Pancreas (tissue), 10 donors: ENCODE measurements around the gene RBM44. TPM values are rescaled to one million over a fixed set of nuclear protein-coding genes. Genes with fewer than 3 reads are reported as not detected.
A peak's percentile ranks its signal among the peaks of the same experiment; 100 is the strongest.
"Not testable (repeated sequence)": the region's sequence is repeated elsewhere in the genome, so short reads cannot be mapped to it uniquely, and the experiment has no call there.

ENCODE experiments used
- ATAC-seq, 4 donors: fragments of 200-7000 bp; cut with Tn5 transposase; one replicate each; pipeline versions ENCODE4 v1.8.0 to v1.9.1; 2020; ENCODE audit warnings: mild to moderate bottlenecking in 4 of 4, moderate library complexity in 4 of 4
- DNase-seq, 6 donors: peaks; one replicate each; pipeline ENCODE4 v3.0.0-alpha.2; 2020
- FAIRE-seq: peaks from 2 replicates; lab custom pipeline; 2012; peaks lifted over from hg19 to GRCh38; lab: Jason Lieb, UNC
- H3K27ac ChIP-seq, 4 donors: fragments of 200-600 bp; sonication (generic); 1 replicate in 3 of 4; 2 replicates in 1 of 4; pipeline versions ENCODE4 v1.5.0 to v1.8.0; 2020
- H3K27me3 ChIP-seq, 4 donors: fragments of 200-600 bp; one replicate each; pipeline ENCODE4 v1.8.0; 2021
- H3K36me3 ChIP-seq, 3 donors: fragments of 200-600 bp; sonication (generic) in 1 of 3; one replicate each; pipeline versions ENCODE4 v1.5.0 to v1.8.0; 2020 to 2021
- H3K4me1 ChIP-seq, 3 donors: fragments of 200-600 bp; one replicate each; pipeline ENCODE4 v1.8.0; 2021
- H3K4me3 ChIP-seq, 4 donors: fragments of 200-600 bp; sonication (generic) in 2 of 4; one replicate each; pipeline versions ENCODE4 v1.5.0 to v1.8.0; 2020 to 2021
- H3K9me3 ChIP-seq, 4 donors: fragments of 200-600 bp; one replicate each; pipeline ENCODE4 v1.8.0; 2021
- CTCF ChIP-seq, 4 donors: fragments of 200-600 bp; sonication (generic) in 3 of 4; IDR thresholded peaks; one replicate each; pipeline versions ENCODE4 v1.5.0 to v1.8.0; 2021; ENCODE audit warnings: antibody characterized with exemption in 4 of 4
- WGBS, 2 donors: extraction: QIAGEN DNeasy Blood & Tissue Kit; methylation state at CpG; one replicate each; pipeline ENCODE4 v1.1.7; 2013; 5-methylcytosine and 5-hydroxymethylcytosine counted together
- intact Hi-C, 3 donors: fragments of 100-400 bp; cut with DNase I; formaldehyde crosslinking; loops; one replicate each; pipeline versions ENCODE4 v1.11.1 to v1.14.2; 2022
- polyA plus RNA-seq, 2 donors: library from polyadenylated mRNA; stranded (reverse); fragments of 200-250 nt; gene quantifications; one replicate each; pipeline ENCODE4 v1.2.3, GENCODE V29; 2013
- total RNA-seq, 6 donors: library from RNA; stranded (reverse); fragmentation: NEBNext Ultra II Directional in 4 of 6; extraction: Animal tissue kit (Norgen Biotek cat#: 25700) in 4 of 6; gene quantifications; one replicate each; pipeline versions ENCODE4 v1.2.1 to v1.2.4, GENCODE V29; 2021 to 2023
- donor health status: healthy with polysubstance abuse.
- donor health status: DM: no; HTN: no; CAD: no; lungs with moderate emphysema.
- donor health status: DM: no; HTN: no; CAD: no.
- donor health status: control.
- donor health status: control.
- donor health status: Bipolar disorder and iron deficiency.
- donor health status: DM: yes; HTN: yes; CAD: no.
- donor health status: DM: no; HTN: no; CAD: no.
- donor health status: DM: no; HTN: no; CAD: no.
- donor health status: DM: yes; HTN: yes; CAD: no.

Gene RBM44
- total and polyA plus RNA-seq, 8 donors: 0.09 to 0.47 (median 0.32) TPM

GRCh38 chr2:237835372-237835771, 36.8 kb downstream of the RBM44 start:
- Histone ChIP-seq H3K27me3 (no peaks in the 10 kb centered on the region), H3K27ac (no peak overlapping the region), H3K9me3 (no peaks in the 10 kb centered on the region), H3K36me3 (no peaks in the 10 kb centered on the region), H3K4me1 (no peaks in the 10 kb centered on the region), H3K4me3 (no peak overlapping the region)
- DNase-seq (no peak), FAIRE-seq (no peak), ATAC-seq (peak in 1 of 4 donors; percentile 39)
- intact Hi-C loops: no loop called here
- WGBS, 2 donors: 37 to 45% methylated on average over 3 of the region's 3 CpGs
- TF ChIP-seq CTCF (IDR thresholded peaks at IDR 0.05): no peak

- WGBS, 2 donors: 66 to 68% methylated on average over 4 of the region's 4 CpGs
- ATAC-seq (no peak), DNase-seq (no peak), FAIRE-seq (no peak)
- no peak overlapping the region for H3K4me3 ChIP-seq
- no peak overlapping the region for H3K27ac ChIP-seq
- H3K27me3 ChIP-seq: no peaks in the 10 kb centered on the region
- TF ChIP-seq CTCF (IDR thresholded peaks at IDR 0.05): no peak
- no peaks in the 10 kb centered on the region for H3K36me3 ChIP-seq
- H3K4me1 ChIP-seq: no peaks in the 10 kb centered on the region
- H3K9me3 ChIP-seq: no peaks in the 10 kb centered on the region
- intact Hi-C loops: no loop called here
Observed at GRCh38 chr2:237841051-237841450, 42.5 kb downstream of the RBM44 start.

GRCh38 chr2:237848940-237849339, 50.4 kb downstream of the RBM44 start:
- H3K27ac ChIP-seq, H3K36me3 ChIP-seq, H3K4me3 ChIP-seq, DNase-seq, H3K4me1 ChIP-seq, ATAC-seq, H3K27me3 ChIP-seq, intact Hi-C loops, H3K9me3 ChIP-seq, FAIRE-seq: not testable (repeated sequence)
- WGBS, 2 donors: 90 to 95% methylated on average over 12 of the region's 12 CpGs

GRCh38 chr2:237854295-237854694, 55.7 kb downstream of the RBM44 start:
- WGBS, 2 donors: 54 to 61% methylated on average over 3 of the region's 3 CpGs
- H3K27ac ChIP-seq: no peak overlapping the region
- no peak for TF ChIP-seq CTCF (IDR thresholded peaks at IDR 0.05)
- no peaks in the 10 kb centered on the region for H3K9me3 ChIP-seq
- FAIRE-seq (no peak), DNase-seq (no peak), ATAC-seq (no peak)
- H3K27me3 ChIP-seq: no peaks in the 10 kb centered on the region
- intact Hi-C loops: no loop called here
- no peak overlapping the region for H3K4me3 ChIP-seq
- peaks cover 0 to 6% (median 6%) of the 10 kb centered on the region in 3 donors for H3K4me1 ChIP-seq
- no peaks in the 10 kb centered on the region for H3K36me3 ChIP-seq

- H3K9me3 ChIP-seq: no peaks in the 10 kb centered on the region
- FAIRE-seq (no peak), DNase-seq (peak in 1 of 6 donors; percentile 15), ATAC-seq (no peak)
- H3K36me3 ChIP-seq: no peaks in the 10 kb centered on the region
- peaks cover 12 to 21% (median 17%) of the 10 kb centered on the region in 3 donors for H3K4me1 ChIP-seq
- TF ChIP-seq CTCF (IDR thresholded peaks at IDR 0.05): no peak
- intact Hi-C loops: loop anchor here in 1 of 3 donors (5.0 kb wide), 1 partner anchor 400 kb away; no protein-coding TSS in a partner anchor
- no peaks in the 10 kb centered on the region for H3K27me3 ChIP-seq
- 64 to 72% methylated on average over 8 of the region's 8 CpGs for WGBS, 2 donors
- H3K4me3 ChIP-seq: no peak overlapping the region
- no peak overlapping the region for H3K27ac ChIP-seq
Observed at GRCh38 chr2:237857791-237858190, 59.2 kb downstream of the RBM44 start.
